ENCODE measurements around the gene WDR49.

Gene WDR49

GRCh38 chr3:167501941-167502340, 151.8 kb downstream of the WDR49 start:
- DNase-seq (ENCODE audit: low read depth) = no peak

GRCh38 chr3:167497903-167498302, 155.8 kb downstream of the WDR49 start:
- no peak for DNase-seq (ENCODE audit: low read depth)
- TF ChIP-seq, protein P1, sequence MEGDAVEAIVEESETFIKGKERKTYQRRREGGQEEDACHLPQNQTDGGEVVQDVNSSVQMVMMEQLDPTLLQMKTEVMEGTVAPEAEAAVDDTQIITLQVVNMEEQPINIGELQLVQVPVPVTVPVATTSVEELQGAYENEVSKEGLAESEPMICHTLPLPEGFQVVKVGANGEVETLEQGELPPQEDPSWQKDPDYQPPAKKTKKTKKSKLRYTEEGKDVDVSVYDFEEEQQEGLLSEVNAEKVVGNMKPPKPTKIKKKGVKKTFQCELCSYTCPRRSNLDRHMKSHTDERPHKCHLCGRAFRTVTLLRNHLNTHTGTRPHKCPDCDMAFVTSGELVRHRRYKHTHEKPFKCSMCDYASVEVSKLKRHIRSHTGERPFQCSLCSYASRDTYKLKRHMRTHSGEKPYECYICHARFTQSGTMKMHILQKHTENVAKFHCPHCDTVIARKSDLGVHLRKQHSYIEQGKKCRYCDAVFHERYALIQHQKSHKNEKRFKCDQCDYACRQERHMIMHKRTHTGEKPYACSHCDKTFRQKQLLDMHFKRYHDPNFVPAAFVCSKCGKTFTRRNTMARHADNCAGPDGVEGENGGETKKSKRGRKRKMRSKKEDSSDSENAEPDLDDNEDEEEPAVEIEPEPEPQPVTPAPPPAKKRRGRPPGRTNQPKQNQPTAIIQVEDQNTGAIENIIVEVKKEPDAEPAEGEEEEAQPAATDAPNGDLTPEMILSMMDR (IDR thresholded peaks at IDR 0.05; ENCODE audit: insufficient read depth, low read depth, low read length, missing control alignments) = no peak
- no peak overlapping the region for H3K4me3 ChIP-seq (ENCODE audit: low read length)

More at GRCh38 chr3:167501941-167502340, 151.8 kb downstream of the WDR49 start:
- TF ChIP-seq, protein P1 (IDR thresholded peaks at IDR 0.05; ENCODE audit: insufficient read depth, low read depth, low read length, missing control alignments) = no peak
- no peak overlapping the region for H3K4me3 ChIP-seq (ENCODE audit: low read length)

GRCh38 chr3:167493244-167493643, 160.5 kb downstream of the WDR49 start:
- TF ChIP-seq, protein P1 (IDR thresholded peaks at IDR 0.05; ENCODE audit: insufficient read depth, low read depth, low read length, missing control alignments) = peak; percentile 31
- peak; percentile 4 for DNase-seq (ENCODE audit: low read depth)
- H3K4me3 ChIP-seq (ENCODE audit: low read length) = no peak overlapping the region

DNA sequence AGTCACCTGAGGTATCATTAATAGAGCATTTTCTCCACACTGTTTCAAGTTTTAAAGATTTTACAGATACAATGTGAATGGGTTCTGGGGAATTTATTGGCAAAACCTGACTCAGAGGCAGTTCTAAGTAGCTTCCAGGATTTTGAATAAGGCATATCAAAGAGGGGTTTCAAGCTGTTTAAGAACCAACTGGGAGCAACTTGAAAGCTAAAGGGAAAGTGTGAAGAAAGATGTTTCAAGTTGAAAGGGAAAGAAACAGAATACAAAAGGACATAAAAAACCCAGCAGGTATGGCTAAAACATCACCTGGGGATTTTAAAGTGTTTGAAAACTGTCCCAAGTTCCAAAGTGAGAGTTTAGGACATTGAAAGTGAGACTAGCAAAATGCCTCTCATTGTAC, 162.1 kb downstream of the WDR49 start:
- H3K4me3 ChIP-seq (ENCODE audit: low read length) = no peak overlapping the region
- DNase-seq (ENCODE audit: low read depth) = no peak
- TF ChIP-seq, protein P1 (IDR thresholded peaks at IDR 0.05; ENCODE audit: insufficient read depth, low read depth, low read length, missing control alignments) = no peak

- no peak for DNase-seq (ENCODE audit: low read depth)
- TF ChIP-seq, protein P1 (IDR thresholded peaks at IDR 0.05; ENCODE audit: insufficient read depth, low read depth, low read length, missing control alignments) = no peak
- H3K4me3 ChIP-seq (ENCODE audit: low read length) = no peak overlapping the region
These were observed 164.2 kb downstream of the WDR49 start for GRCh38 chr3:167489571-167489970.

- H3K4me3 ChIP-seq (ENCODE audit: low read length) = no peak overlapping the region
- DNase-seq (ENCODE audit: low read depth) = peak; percentile 44
- TF ChIP-seq, protein P1 (IDR thresholded peaks at IDR 0.05; ENCODE audit: insufficient read depth, low read depth, low read length, missing control alignments) = no peak
These were observed 166.2 kb downstream of the WDR49 start for GRCh38 chr3:167487556-167487955.

DNA sequence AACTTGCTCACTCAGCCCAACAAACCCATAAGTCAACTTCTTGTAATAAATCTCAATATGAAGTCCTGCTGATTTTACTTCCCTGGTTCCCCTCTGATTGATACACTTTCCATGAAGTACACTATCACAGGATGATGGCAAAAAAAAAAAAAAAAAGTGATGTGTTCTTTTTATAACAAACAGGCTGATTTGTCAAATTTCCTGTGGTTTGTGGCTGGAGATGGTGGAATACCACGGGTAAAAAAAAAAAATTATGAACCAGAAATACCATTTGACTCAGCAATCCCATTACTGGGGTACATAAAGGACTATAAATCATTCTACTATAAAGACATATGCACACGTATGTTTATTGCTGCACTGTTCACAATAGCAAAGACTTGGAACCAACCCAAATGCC, 169.2 kb downstream of the WDR49 start:
- TF ChIP-seq, protein P1 (IDR thresholded peaks at IDR 0.05; ENCODE audit: insufficient read depth, low read depth, low read length, missing control alignments) = no peak
- DNase-seq (ENCODE audit: low read depth) = no peak
- H3K4me3 ChIP-seq (ENCODE audit: low read length) = no peak overlapping the region

Data from epithelial cell of esophagus (primary cell).